Inferior parietal cortex (tissue), 1 donor: ENCODE data around the gene TNS1.
"Not testable (repeated sequence)": the region's sequence is repeated elsewhere in the genome, so short reads cannot be mapped to it uniquely, and the experiment has no call there.

Source experiments
- DNase-seq: peaks from one replicate; pipeline ENCODE4 v3.0.0-alpha.2; 2016; ENCODE audit errors: extremely low spot score

Gene TNS1

DNA sequence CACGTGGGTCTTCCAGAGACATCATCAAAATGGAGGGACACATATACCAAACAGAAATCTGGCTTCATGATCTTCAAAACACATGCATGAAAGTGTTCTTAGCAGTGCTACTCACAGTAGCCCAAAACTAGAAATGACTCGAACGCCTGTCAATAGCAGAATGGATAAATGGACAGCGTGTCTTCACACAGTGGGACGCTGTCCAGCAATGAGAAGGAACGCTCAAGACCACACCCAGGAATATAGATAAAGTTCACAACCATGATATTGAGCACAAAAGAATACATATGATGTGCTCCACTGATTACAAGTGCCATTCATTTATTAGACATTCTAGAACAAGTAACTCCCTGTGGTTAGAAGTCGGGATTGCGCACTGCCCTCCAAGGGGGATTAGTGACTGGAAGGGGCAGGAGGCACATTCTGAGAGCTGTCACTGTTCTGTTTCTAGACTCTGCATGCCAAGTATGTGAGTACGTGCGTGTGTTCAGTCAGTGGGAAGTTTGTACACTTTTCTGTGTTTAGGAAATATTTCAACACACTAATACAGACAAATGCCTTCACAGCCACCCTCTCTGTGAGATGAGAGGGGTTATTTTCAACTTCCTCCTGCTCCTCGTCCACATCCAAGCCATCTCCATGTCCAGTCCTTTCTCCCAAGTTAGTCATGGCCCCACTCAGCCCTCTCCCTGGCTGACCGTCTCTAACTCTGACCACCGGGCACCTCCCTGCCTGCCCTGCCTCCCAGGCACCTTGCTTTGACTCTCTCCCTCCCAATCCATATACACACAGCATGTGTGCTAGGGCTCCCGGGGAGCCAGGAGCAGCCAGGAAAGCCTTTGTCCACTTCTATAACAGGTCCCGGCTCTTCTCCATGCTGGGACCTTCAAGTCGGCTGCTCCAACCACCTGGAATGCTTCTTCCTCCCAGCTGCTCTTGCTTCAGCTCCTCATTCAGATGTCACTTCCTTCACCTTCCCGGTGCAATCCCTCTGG is 26.9 kb upstream of the TNS1 start:
- no peak for DNase-seq

DNA sequence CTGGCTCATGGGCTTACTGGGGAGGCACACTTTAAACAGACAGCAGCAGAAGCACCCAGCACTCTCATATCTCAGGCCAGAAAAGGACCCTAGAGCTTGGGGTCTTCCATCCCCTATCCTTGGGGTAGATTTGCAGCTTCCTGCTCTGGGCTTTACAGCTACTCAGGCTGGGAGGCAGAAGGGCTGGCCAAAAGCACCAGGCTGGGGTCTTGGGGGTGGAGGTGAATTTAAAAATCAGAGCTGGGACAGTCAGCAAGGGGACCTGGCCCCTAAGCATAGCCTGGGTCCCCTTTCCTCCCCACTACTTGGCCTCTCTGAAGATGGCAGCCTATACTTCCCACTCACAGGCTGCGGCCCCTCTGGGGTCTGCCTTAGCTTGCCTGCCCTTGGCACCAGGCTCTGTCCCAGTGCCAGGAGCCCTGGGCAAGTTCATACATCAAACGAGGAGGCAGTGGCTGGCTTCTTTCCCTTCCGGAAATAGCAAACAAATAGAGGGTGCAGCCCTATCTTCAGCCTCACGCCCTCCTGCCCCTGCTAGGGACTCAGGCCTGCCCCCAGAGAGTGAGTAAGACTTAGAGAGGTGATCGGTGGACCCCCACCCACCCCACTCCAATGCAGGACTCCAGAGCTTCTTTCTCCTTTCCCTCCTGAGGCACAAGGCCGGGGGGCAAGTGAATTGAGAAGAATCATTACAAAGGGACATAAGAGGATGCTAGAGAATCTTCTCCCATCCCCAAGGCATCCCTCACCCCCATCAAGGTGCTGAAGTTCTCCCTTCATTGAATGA is 26.0 kb upstream of the TNS1 start:
- no peak for DNase-seq

- DNase-seq: no peak
Measured at GRCh38 chr2:218028189-218028495, 25.3 kb upstream of the TNS1 start.

DNA sequence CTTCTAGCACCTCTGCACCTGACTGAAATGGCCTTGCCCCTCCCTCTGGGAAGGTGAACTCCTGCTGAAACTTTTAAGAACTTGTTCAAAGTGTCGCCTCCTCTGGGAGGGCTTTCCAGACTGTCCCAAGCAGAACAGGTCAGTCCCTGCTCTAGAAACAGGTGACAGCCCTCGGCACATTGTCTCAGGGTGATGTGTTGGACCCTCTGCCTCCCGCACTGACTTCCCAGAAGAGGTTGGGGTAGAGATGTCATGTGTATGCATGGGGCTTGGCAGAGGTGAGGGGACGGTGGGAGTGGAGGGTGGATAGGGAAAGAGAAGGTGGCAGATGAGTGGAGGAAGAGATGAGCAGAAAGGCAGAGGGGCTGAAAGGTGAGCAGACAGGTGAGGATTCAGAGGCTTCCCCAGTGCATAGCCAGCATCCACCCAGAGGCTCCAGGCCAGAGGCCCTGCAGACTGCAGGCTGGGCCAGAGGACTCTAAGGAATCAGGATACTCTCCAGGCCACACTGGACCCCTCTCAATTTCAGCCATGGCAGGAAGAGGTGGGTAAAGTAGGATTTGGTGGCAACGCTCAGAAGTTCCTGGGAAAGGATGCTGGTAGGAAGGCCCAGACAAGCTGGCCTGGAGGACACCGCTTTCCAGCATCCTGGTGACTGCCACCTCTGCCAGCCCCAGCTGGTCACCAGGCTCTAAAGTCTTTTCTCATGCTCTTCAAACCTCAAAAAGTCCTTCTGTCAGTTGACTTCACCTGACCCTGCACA is 24.8 kb upstream of the TNS1 start:
- no peak for DNase-seq

- DNase-seq: no peak
Measured at GRCh38 chr2:218026676-218027425, 24.1 kb upstream of the TNS1 start.

GRCh38 chr2:218026244-218026643 is 23.4 kb upstream of the TNS1 start:
- DNase-seq: no peak

GRCh38 chr2:218024871-218025270 is 22.1 kb upstream of the TNS1 start:
- DNase-seq: no peak

DNA sequence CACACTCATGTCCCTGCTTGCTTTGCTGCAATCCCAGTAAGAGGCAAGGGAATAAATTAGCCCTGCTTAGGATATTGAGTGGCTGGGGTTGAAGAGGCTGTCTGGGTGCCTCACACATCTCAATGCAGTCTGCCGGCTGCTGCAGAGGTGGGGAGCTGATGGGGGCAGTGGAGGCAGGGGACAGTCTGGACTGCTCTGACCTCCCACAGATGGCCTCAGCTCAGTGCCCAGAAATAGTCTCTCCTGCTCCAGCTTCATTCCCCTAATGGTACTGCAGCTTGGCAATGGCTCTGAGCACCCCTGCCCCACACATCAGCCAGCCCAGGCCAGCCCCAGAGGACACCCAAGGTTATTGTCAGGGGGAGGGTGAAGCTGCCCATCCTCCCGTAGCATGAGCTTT is 21.5 kb upstream of the TNS1 start:
- no peak for DNase-seq

GRCh38 chr2:218023636-218024035 is 20.8 kb upstream of the TNS1 start:
- no peak for DNase-seq

- no peak for DNase-seq
Measured at GRCh38 chr2:218022851-218023530, 20.2 kb upstream of the TNS1 start.

DNA sequence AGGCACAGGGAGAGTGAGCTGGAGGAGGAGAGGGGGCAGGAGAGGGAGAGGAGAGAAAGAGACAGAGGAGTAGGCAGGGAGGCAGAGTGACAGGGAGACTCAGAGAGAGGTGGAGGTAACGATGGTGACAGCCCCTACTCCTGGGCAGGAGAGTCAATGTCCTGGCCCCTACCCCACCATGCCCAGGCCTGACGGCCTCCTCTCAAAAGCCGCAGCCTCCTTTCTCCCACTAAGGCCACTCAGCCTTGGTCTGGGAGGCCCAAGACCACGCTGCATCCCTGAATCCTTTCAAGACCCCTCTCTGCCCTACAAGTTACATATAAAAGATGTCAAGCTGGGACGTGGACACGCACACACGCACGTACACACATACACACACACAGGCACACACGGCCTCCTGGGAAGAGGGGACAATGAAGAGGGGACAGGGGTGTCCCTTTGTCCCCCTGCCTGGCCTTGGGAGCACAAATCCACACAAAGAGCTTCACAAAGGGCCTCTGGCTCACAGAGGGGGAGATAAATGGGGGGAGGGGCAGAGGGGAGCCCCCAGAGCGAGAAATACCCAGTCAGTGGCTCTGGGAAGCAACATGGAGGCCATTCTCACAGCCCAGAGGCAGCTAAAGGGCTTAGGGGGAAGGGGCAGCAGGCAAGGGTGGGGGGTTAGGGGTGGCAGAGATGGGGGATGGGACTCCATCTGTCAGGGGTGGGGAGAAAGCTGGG is 19.5 kb upstream of the TNS1 start:
- DNase-seq: no peak

DNA sequence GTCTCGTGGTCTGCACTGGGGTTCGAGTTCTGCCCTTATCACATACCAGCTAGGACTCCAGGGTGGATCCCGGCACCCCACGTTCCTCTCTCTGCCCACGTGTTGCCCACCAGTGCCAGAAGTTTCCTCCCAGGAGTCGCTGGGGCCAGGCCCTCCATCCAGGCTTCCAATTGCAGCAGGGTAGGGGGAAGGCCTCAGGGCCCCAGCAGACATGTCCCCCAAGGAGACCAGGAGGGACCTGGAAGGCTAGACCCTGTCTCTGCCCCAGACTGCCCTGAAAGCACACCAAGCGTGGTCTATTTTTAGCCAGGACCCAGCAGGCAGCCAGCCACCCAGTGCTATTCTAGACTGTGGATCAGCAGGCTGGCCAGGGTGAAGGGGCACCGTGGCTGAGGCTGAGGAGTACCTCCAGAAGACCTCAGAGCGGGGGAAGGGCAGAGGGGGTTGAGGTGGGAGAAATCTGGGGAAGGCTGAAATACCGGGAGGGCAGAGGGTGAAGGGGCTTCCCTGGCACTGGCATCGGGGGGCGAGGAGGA is 18.8 kb upstream of the TNS1 start:
- no peak for DNase-seq

DNA sequence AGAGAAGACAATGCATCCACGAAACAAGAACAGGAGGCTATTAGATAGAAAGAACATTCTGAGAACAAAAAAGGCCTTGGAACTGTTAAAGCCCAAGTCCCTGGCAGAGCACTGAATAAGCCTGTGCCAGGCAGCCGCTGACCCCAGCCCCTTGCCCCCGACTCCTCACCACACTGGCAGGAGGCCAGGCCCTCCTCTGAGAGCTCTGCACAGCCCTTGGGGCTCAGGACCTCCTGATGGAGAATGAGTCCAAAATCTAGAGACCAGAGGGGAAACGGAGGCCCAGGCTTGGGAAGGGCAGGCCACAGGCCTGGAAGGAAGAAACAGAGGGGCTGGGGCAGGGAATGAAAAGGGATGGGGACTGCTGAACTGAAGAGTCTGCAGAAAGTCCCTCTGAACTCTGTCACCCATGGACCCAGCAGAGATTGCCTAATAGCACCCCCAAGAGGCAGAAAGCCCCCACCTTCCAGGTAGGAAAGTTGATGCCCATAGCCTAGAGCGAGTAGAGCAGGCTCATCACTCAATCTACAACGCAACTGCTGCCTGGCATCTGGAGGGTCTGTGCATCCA is 18.3 kb upstream of the TNS1 start:
- DNase-seq: no peak

DNA sequence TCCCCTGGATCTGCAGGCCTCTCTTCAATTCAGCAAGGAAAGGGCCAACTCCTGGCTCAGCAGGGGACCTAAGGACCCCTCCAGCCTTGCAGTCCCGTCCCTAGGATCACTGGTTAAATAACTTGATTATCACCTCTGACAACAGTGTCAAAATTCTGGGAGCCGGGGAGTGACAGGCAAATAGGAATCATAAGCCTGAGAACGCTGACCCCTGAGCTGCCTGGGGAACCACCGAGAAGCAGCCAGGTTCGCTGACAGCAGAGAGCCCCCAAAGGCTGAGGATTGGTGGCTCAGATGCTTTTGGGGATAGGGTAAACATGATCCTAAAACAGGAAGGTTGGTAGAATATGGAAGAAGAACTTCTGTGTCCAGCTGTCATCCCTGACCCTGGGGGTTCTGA is 17.5 kb upstream of the TNS1 start:
- DNase-seq: no peak

GRCh38 chr2:218019411-218020060 is 16.7 kb upstream of the TNS1 start:
- no peak for DNase-seq

DNA sequence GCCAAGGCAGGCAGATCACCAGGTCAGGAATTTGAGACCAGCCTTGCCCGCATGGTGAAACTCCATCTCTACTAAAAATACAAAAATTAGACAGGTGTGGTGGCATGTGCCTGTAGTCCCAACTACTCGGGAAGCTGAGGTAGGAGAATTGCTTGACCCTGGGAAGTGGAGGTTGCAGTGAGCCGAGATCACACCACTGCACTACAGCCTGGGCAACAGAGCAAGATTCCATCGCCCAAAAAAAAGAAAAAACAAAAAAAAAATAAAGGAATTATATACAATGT is 16.0 kb upstream of the TNS1 start:
- not testable (repeated sequence) for DNase-seq

GRCh38 chr2:218017211-218018053 is 14.6 kb upstream of the TNS1 start:
- DNase-seq: no peak

GRCh38 chr2:218016810-218017209 is 14.0 kb upstream of the TNS1 start:
- no peak for DNase-seq
